Activated naive CD4-positive, alpha-beta T cell treated with anti-CD3 and anti-CD28 coated beads, Interleukin-2, amount 50 U/mL, for 24 hours (primary cell): ENCODE data around the gene CCDC178.

Experiments
- H3K27ac Mint-ChIP-seq: one replicate; pipeline ENCODE4 v1.8.0; 2021; ENCODE audit warnings: mild to moderate bottlenecking, mixed read lengths
- H3K27me3 Mint-ChIP-seq: one replicate; pipeline ENCODE4 v1.8.0; 2021; ENCODE audit warnings: mixed read lengths
- H3K36me3 Mint-ChIP-seq: one replicate; pipeline ENCODE4 v1.8.0; 2021; ENCODE audit warnings: mixed read lengths
- H3K4me1 Mint-ChIP-seq: one replicate; pipeline ENCODE4 v1.8.0; 2021; ENCODE audit warnings: mixed read lengths
- H3K4me3 Mint-ChIP-seq: one replicate; pipeline ENCODE4 v1.8.0; 2021; ENCODE audit warnings: mild to moderate bottlenecking, mixed read lengths
- H3K9me3 Mint-ChIP-seq: one replicate; pipeline ENCODE4 v1.8.0; 2021; ENCODE audit warnings: mixed read lengths

Gene CCDC178

DNA sequence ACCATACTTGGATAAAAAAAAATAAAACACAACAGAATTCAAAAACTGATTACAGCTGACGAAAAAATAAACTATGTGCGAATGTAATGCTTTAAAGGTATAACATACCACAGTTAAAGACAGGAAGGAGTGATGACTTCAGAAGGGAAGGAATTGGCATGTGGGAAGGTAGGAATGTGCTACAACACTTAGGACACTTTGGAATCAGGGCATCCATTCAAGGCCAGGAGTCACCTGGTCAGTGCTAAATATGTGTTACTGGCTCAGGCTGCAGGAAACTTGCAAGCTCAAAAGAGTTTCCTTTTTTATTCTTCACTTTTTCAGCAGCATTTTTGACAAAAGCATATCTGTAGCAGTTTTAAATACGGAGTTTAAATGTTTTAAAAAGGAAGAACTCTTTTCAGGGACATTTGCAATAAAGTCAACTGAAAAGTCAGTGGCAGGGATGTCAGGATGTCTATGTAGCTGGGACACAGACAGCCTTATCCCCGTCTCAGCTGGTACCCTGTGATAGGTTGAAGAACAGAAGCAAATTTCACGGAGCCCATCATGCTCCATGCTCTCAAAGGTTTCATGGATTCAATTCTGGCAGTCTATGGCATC, 529.7 kb downstream of the CCDC178 start:
- Mint-ChIP-seq H3K9me3 (peaks cover 5% of the 10 kb centered on the region), H3K36me3 (no peaks in the 10 kb centered on the region), H3K27ac (no peak overlapping the region), H3K4me1 (no peaks in the 10 kb centered on the region), H3K4me3 (no peak overlapping the region), H3K27me3 (peaks cover 2% of the 10 kb centered on the region)

DNA sequence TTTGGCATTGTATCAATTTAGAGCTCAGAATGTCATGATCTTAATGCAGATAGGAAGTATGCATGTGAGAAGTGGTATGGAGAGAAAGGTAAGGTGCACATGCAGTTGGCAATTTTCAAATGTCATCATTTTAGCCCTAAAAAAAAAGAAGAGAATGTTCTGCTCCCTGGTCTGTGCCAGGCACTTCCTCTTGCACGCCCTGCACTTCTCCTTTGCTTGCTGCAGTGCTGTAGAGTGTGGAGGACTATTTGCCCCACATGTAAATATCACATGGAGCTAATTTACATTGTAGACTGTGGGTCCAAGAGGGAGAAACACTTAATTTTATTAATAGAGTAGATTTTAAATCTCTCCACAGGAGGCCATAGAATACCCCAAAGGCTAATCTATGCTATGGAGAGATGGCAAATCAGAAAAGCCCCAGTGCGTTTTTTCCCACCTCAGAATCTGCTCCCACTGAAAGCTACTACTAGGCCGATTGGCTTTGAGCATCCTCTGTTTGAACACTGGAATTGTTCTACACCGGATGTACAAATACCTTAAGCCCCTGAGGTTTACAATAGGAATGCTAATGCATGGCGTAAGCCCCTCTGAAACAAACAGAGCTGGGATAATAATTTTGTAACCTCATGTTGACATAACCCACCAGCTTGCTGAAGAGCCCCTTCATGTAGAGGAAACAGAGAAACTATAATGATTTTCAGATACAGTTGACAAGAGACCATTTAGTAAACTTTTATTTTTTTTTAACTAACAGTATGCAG, 530.5 kb downstream of the CCDC178 start:
- H3K4me3 Mint-ChIP-seq, result no peak overlapping the region
- peaks cover 5% of the 10 kb centered on the region for H3K9me3 Mint-ChIP-seq
- H3K36me3 Mint-ChIP-seq, result no peaks in the 10 kb centered on the region
- H3K27me3 Mint-ChIP-seq, result no peaks in the 10 kb centered on the region
- H3K27ac Mint-ChIP-seq, result no peak overlapping the region
- H3K4me1 Mint-ChIP-seq, result no peaks in the 10 kb centered on the region

DNA sequence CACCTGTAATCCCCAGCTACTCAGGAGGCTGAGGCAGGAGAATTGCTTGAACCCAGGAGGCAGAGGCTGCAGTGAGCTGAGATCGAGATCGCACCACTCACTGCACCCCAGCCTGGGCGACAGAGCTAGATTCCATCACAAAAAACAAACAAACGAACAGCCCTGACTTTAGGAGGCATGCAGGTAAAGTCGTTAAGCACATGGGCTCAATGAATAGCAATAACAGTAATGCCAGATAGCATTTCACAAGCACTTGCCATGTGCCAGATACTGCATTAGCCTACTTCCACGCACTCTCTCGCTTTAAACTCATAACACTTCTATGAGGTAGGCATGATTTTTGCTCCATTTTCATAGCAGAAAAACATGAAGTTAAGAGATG, 532.1 kb downstream of the CCDC178 start:
- Mint-ChIP-seq H3K27me3 (no peaks in the 10 kb centered on the region), H3K27ac (no peak overlapping the region), H3K36me3 (no peaks in the 10 kb centered on the region), H3K4me3 (no peak overlapping the region), H3K9me3 (peaks cover 5% of the 10 kb centered on the region), H3K4me1 (no peaks in the 10 kb centered on the region)

DNA sequence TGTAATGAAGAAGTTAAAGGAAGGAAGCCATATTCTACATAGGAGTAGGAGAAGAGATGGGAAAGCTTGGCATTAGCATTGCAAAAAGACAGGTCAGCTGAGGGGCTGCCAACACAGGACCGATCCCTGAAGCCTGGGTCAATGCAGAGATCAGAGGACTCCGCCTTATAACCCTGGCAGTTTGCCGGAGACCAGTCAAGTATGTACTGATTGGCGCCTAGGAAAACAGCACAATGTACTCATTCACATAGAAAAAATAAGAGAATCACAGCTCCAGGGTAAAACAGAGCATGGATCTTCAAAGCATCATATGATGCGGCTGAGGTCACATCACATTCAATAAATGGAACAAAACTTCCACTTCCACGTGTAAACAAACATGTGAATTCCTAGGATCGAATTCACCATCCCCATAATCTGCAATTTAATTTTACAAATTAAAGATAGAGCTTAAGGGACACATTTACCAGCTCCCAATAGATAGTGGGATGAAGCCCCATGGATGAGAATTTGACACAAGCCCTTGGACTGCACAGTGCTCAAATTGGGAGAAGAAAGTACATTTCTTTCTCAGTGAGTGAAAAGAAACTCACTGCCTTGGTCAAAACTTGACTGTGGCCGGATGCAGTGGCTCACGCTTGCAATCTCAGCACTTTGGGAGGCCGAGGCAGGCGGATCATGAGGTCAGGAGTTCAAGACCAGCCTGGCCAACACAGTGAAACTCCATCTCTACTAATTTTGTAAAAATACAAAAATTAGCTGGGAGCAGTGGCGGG, 532.7 kb downstream of the CCDC178 start:
- H3K36me3 Mint-ChIP-seq, result no peaks in the 10 kb centered on the region
- no peak overlapping the region for H3K4me3 Mint-ChIP-seq

DNA sequence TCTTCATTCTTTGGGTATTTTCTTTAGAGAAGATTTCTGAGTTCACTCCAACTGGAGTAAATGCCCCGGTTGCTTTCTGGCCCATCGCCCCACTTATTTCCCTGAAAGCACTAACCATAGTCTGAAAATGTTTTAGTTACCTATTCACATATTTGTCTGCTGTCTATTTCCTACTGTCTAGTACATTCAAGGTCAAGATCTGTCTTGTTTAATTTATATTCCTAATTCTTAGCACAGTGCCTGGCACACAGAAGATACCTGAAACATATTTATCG, 533.3 kb downstream of the CCDC178 start:
- Mint-ChIP-seq H3K36me3 (no peaks in the 10 kb centered on the region), H3K27ac (no peak overlapping the region), H3K4me3 (no peak overlapping the region), H3K4me1 (no peaks in the 10 kb centered on the region), H3K9me3 (peaks cover 5% of the 10 kb centered on the region), H3K27me3 (no peaks in the 10 kb centered on the region)

More for the DNA sequence above, 532.7 kb downstream of the CCDC178 start:
- no peaks in the 10 kb centered on the region for H3K4me1 Mint-ChIP-seq
- H3K27me3 Mint-ChIP-seq, result no peaks in the 10 kb centered on the region
- no peak overlapping the region for H3K27ac Mint-ChIP-seq
- peaks cover 5% of the 10 kb centered on the region for H3K9me3 Mint-ChIP-seq

DNA sequence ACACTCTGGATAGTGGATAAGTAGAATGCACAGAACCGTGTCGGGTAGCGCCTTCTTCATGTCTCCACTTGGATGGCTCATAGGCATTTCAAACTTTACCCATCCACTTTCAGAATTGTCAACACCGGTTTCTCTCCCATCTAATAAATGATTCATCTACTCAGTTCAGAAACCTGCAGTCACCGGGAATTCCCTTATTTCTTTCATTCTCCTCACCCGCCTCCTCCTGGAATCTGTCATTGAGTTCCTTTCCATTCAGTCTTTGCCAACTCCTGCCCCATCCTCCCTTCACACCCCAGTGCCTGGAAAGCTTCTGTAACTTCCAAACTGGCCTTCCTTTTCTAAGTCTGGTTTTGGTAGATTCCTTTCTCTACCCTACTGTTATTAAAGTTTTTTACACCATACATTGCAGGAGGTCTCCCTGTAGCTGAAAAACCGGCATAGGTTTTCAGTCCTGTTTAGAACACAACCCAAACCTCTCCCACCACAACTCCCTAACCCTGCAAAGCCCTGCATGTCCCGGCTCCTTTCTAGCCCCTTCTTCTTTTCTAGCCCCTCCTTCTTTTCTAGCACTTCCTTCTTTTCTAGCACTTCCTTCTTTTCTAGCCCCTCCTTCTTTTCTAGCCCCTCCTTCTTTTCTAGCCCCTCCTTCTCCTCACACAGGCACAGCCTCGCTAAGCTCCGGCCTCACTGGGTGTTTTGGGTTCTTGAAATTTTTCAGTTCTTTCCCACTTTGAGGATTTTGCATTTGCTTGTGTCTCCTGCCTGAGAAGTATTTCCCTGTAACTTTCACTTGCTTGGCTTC, 533.8 kb downstream of the CCDC178 start:
- Mint-ChIP-seq H3K27me3 (no peaks in the 10 kb centered on the region), H3K9me3 (peaks cover 5% of the 10 kb centered on the region), H3K4me3 (no peak overlapping the region), H3K4me1 (no peaks in the 10 kb centered on the region), H3K36me3 (no peaks in the 10 kb centered on the region), H3K27ac (no peak overlapping the region)

DNA sequence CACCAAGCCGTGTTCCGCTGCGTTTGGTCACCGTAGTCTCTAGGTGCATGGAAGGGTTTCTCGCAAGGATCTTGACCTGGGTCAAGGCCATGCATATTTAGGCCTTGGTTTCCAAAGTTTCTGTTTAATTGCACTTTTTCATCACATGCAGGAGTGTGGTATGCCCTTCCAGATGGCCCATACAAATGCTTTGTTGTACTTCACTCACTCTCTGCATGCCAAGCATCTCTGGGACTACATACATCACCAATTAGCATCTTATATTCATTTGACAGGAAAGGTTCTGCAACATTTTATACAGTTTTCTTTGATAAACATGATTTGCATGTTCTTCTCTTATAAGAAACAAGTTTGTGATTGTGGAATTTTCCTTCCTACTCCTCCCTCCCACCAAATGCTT, 534.9 kb downstream of the CCDC178 start:
- Mint-ChIP-seq H3K4me3 (no peak overlapping the region), H3K36me3 (no peaks in the 10 kb centered on the region), H3K4me1 (no peaks in the 10 kb centered on the region), H3K27ac (no peak overlapping the region), H3K9me3 (peaks cover 5% of the 10 kb centered on the region), H3K27me3 (no peaks in the 10 kb centered on the region)

DNA sequence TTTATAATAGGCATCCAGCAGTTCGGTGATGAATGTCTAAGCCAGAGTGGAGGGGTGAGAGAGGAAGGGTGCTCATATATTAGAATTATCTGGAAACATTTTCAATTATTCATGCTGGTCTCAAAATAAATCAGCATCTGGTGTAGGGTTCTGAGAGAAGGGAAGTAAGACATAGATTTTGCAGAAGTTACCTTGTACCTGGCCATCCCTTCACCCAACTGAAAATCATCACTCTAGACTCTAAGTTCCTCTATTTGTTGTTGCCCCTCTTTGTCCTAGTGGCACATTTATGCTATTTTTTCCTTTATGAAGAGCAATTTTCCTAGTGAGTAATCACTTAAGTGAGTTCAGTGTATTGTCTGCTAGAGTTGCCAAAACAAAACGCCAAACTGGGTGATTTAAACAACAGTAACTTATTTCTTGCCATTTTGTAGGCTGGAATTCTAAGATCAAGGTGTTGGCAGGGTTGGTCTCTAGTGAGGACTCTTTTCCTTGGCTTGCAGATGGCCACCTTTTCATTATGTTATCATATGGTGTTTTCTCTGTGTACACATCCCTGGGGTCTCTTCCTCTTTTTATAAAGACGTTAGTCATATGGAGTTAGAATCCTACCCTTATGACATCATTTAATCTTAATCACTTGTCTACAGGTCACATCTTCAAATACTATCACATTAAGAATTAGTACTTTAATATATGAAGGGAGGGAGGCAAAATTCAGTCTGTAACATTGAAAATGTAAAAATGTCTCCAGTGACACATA, 537.8 kb downstream of the CCDC178 start:
- Mint-ChIP-seq H3K4me1 (no peaks in the 10 kb centered on the region), H3K9me3 (peaks cover 9% of the 10 kb centered on the region), H3K27me3 (no peaks in the 10 kb centered on the region), H3K27ac (no peak overlapping the region), H3K4me3 (no peak overlapping the region), H3K36me3 (no peaks in the 10 kb centered on the region)

DNA sequence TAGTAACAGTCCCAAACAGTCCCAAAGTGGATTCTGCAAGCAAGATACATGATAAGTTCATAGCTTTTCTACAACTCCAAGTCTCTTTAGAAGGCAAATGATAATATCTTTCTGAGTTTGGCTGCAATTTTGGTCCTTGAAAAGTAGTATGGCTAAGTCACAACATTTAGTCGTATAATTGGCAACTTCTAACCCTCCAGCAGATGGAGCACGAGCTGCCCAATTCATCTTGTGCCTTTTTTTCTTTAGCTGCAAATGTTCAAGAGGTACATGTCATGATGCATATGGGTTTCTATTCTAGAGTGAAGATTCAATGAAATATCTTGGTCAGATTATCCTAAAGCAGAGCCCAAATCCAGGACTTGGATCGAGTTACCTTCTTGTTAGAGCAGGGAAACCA, 540.7 kb downstream of the CCDC178 start:
- Mint-ChIP-seq H3K4me3 (no peak overlapping the region), H3K27ac (no peak overlapping the region), H3K9me3 (peaks cover 5% of the 10 kb centered on the region), H3K36me3 (no peaks in the 10 kb centered on the region), H3K27me3 (no peaks in the 10 kb centered on the region), H3K4me1 (no peaks in the 10 kb centered on the region)

DNA sequence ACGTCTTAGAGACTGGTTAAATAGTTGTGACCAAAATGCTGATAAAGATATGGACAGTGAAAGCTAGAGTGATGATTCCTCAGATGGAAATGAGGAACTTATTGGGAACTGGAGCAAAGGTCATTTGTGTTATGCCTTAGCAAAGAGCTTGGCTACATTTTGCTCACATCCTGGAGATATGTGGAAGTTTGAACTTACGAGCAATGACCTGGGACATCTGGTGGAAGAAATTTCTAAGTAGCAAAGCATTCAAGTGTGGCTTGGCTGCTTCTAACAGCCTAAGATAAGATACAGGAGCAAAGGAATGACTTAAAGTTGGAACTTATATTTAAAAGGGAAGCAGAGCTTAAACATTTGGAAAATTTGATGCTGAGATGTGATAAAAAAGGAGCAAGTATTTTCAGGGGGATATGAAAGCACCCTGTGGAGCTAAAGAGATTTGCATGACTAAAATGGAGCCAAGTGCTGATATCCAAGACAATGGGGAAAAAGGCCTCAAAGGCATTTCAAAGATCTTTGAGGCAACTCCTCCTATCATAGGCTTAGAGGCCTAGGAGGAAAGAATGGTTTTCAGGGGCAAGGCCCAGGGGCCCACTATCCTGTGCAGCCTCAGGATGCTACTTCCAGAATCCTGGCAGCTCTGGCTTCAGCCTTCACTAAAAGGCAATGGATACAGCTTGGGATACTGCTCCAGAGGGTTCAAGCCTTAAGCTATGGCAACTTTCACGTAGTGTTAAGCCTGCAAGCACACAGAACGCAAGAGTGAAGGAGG, 543.6 kb downstream of the CCDC178 start:
- Mint-ChIP-seq H3K9me3 (peaks cover 5% of the 10 kb centered on the region), H3K27ac (no peak overlapping the region), H3K27me3 (no peaks in the 10 kb centered on the region)

DNA sequence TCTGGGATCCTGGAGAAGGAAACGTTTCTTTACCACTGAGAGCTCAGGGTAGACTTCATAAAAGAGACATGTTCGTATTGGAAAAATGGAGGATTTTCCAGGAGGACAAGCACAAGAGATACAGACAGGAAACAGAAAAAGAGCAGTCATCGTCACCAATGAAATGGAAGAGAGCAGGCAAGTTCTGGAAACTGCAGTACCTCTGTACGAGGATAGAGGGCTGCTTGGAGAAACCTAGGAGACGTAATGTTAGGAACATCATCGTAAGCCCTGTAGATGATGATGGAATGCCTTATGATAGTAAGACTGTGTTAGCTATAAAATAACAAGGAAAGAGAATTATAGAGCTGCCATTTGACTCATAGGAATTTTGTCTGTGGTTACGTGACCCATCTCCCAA, 546.6 kb downstream of the CCDC178 start:
- peaks cover 5% of the 10 kb centered on the region for H3K9me3 Mint-ChIP-seq
- H3K27me3 Mint-ChIP-seq, result no peaks in the 10 kb centered on the region
- H3K4me3 Mint-ChIP-seq, result no peak overlapping the region
- no peak overlapping the region for H3K27ac Mint-ChIP-seq
- no peaks in the 10 kb centered on the region for H3K36me3 Mint-ChIP-seq
- no peaks in the 10 kb centered on the region for H3K4me1 Mint-ChIP-seq

More for the DNA sequence above, 543.6 kb downstream of the CCDC178 start:
- H3K4me1 Mint-ChIP-seq, result no peaks in the 10 kb centered on the region
- H3K36me3 Mint-ChIP-seq, result no peaks in the 10 kb centered on the region
- no peak overlapping the region for H3K4me3 Mint-ChIP-seq

DNA sequence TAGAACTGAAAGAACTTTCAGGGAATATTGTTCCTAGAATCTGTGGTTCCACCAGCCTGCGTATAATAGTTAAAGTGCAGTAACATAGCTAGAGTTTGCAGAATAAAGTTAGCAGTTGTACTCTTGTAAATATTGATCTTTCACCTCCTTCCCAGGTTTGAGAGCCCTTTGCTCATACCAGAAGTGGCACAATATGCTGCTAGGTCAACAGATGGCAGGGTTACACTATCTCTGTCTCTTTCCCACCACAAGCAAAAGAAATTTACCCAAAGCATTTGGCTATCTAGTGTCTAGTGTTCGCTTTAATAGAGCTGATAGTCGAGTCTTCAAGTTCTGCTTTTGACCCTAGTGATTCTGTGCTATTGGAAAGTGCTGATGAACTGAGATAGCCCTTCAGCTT, 548.7 kb downstream of the CCDC178 start:
- no peaks in the 10 kb centered on the region for H3K36me3 Mint-ChIP-seq
- no peak overlapping the region for H3K27ac Mint-ChIP-seq
- H3K4me1 Mint-ChIP-seq, result no peaks in the 10 kb centered on the region
- no peaks in the 10 kb centered on the region for H3K9me3 Mint-ChIP-seq
- H3K27me3 Mint-ChIP-seq, result no peaks in the 10 kb centered on the region
- H3K4me3 Mint-ChIP-seq, result no peak overlapping the region

DNA sequence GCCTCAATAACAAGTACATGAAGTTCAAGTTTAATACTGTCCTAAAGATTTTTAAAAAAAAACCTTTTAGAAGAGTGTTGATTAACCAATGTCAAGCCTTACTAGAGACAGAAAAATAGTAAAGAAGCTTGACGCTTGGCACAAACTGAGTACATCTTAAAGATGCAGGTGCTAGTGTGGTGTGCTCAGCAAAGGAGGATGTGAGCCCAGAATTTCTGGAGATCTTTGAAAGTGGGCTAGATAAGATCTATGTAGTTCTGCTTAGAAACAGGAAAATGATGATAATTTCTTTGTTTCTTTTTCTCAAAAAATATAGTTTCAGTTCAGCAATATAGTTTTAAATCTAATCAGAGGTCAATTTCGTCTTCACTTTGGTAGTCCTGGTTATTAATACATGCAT, 549.4 kb downstream of the CCDC178 start:
- H3K27ac Mint-ChIP-seq, result no peak overlapping the region
- no peak overlapping the region for H3K4me3 Mint-ChIP-seq
- H3K4me1 Mint-ChIP-seq, result no peaks in the 10 kb centered on the region
- H3K9me3 Mint-ChIP-seq, result no peaks in the 10 kb centered on the region
- no peaks in the 10 kb centered on the region for H3K27me3 Mint-ChIP-seq
- H3K36me3 Mint-ChIP-seq, result no peaks in the 10 kb centered on the region

DNA sequence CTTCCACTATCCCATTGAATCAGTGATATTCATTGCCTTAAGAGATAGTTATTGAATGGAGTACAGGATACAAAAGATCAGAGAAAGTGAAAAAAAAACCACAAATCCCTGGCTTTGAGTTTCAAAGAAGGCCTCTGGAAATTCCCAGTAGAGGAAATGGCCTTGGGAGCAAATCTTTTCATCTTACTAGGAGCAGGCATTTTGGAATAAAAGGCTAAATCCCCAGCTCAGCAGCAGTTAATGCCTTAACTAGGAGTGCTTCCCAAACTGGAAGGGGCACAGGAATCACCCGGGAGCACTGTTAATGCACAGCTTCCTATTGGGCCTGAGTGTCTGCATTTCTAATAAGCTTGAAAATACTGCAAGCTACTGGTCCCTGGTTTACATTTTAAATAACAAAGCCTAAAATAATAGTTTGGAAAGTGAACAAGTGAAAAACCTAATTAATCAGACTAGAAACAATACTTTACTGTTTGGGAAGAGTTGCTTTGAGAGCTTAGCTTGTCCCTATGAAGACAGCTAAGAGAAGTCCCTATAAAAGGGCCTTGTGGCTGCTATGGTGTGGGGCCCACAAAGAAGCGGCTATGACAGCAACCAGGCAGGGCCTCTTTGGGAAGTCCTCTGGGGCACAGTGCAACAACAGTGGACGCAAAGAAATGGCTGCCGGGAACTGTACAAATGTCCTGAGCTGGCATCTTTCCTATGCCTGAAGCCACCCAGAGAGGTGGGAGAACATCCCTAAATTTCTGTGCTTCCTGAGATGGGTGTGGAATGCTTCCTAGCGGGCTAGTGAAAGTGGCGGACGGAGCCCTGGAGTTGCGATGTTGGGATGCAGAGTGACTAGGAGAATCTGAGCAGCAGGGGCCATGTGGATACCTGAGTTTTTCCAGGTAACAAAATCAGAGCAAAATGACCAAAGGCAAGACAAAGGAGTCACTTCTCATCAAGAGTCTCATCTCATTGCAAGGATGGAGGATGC, 550.6 kb downstream of the CCDC178 start:
- H3K4me1 Mint-ChIP-seq, result no peaks in the 10 kb centered on the region
- no peak overlapping the region for H3K4me3 Mint-ChIP-seq
- no peaks in the 10 kb centered on the region for H3K36me3 Mint-ChIP-seq
- no peaks in the 10 kb centered on the region for H3K9me3 Mint-ChIP-seq
- H3K27ac Mint-ChIP-seq, result no peak overlapping the region
- no peaks in the 10 kb centered on the region for H3K27me3 Mint-ChIP-seq
